ENCODE results near the gene KLF16.

DNA sequence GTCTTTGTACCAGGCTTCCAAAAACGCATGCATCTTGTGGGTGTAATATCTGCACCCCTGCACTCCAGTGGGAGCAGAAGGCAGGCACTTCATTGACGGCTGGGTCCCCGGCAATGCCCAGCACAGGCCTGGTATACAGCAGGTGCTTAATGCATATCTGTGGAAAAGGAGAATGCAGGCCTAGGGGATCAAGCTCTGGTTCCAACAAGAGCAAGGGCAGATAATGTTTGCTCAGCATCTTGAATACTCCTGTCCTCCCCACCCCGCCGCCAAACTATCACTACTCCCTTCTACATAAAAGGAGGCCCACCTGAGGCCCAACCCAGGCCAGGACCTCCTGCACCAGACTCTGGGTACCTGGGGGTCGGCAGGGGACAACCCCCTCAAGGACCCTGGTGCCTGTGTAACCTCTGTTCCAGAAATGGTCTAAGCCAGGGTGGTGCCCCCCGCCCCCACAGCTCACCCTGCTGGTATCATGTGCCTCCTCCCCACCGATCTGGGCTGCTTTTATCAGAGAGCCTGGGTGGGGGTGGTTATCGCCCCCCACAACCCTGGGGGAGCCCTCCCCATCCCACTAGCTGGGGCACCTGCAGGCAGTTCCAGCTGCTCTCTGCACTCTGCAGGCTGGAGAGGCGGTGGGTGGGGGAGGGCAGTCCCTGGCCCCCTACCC is 4.8 kb downstream of the KLF16 start:
- TF ChIP-seq, protein P1, sequence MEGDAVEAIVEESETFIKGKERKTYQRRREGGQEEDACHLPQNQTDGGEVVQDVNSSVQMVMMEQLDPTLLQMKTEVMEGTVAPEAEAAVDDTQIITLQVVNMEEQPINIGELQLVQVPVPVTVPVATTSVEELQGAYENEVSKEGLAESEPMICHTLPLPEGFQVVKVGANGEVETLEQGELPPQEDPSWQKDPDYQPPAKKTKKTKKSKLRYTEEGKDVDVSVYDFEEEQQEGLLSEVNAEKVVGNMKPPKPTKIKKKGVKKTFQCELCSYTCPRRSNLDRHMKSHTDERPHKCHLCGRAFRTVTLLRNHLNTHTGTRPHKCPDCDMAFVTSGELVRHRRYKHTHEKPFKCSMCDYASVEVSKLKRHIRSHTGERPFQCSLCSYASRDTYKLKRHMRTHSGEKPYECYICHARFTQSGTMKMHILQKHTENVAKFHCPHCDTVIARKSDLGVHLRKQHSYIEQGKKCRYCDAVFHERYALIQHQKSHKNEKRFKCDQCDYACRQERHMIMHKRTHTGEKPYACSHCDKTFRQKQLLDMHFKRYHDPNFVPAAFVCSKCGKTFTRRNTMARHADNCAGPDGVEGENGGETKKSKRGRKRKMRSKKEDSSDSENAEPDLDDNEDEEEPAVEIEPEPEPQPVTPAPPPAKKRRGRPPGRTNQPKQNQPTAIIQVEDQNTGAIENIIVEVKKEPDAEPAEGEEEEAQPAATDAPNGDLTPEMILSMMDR (IDR thresholded peaks at IDR 0.05) = no peak
- no peak for TF ChIP-seq EP300 (IDR thresholded peaks at IDR 0.05)
- TF ChIP-seq POLR2AphosphoS5 (IDR thresholded peaks at IDR 0.05) = no peak

Data from gastroesophageal sphincter (tissue), 3 donors.